T follicular helper cell (primary cell): Measurements from ENCODE around the gene HACL1.
"Not testable (repeated sequence)": the region's sequence is repeated elsewhere in the genome, so short reads cannot be mapped to it uniquely, and the experiment has no call there.

ENCODE experiments used
- DNase-seq: peaks from one replicate; pipeline ENCODE4 v3.0.0-alpha.2; 2020; ENCODE audit warnings: low read depth

Gene HACL1

DNA sequence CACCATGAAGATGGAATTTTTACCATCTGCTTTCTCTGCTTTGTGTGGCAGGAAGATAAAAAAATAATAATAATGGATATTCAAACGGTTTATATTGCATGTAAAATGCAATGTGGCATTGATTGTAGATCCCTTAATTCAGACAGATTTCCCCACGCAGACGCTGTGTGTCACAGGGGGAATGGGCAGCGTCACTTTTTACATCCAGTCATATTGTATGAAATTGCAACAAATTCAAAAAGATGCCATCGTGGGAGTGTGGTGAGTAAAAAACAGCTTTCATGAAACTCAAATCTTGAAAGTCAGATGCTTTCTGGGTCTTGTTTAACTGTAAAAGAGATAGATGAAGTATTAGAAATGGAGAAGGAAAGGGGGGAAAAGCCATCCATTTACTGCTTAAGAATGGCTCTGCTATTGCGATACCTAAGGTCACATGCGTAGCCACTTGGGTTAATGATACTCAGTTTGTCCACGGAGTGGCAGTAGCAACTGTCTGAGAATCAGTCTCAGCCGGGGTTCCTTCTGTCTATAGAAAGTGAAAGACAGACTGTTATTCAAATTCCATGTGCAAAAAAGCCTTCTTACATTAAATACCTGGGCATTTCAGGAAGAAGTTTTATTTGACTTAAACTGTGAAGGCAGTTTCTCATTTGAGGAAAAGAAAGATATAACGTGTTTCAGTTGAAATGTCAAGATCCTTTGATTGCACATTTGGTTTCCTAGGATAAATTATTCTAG is 28.7 kb upstream of the HACL1 start:
- DNase-seq = peak; percentile 43

- no peak for DNase-seq
These were observed 27.6 kb upstream of the HACL1 start for GRCh38 chr3:15628967-15629366.

DNA sequence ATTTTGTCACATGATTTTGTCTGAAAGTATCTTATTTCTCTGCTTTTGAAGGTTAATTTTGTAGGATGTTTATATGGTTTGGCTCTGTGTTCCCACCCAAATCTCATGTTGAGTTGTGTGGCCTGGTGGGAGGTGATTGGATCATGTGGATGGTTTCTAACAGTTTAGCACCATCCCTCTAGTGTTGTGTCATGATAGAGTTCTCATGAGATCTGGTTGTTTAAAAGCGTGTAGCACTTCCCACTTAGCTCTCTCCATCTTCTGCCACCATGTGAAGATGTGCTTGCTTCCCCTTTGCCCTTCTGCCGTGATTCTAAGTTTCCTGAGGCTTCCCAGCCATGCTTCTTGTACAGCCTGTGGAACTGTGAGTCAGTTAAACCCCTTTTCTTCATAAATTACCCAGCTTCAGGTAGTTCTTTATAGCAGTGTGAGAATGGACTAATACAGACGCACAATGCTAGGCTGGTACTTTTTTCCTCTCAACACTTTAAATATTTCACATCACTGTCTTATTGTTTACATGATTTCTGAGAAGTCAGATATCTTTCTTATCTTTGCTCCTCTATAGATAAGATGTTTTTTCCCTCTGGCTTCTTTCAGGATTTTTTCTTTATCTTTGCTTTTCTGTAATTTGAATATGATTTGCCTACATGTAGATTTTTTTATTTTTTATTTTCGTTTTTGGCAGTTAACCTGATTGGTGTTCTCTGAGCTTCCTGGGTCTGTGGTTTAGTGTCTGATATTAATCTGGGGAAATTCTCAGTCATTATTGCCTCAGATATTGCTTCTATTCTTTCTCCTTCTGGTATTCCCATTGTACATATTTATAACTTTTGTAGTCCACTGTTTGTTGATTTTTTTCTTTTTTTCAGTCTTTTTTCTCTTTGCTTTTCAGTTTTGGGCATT is 22.4 kb upstream of the HACL1 start:
- DNase-seq = no peak

DNA sequence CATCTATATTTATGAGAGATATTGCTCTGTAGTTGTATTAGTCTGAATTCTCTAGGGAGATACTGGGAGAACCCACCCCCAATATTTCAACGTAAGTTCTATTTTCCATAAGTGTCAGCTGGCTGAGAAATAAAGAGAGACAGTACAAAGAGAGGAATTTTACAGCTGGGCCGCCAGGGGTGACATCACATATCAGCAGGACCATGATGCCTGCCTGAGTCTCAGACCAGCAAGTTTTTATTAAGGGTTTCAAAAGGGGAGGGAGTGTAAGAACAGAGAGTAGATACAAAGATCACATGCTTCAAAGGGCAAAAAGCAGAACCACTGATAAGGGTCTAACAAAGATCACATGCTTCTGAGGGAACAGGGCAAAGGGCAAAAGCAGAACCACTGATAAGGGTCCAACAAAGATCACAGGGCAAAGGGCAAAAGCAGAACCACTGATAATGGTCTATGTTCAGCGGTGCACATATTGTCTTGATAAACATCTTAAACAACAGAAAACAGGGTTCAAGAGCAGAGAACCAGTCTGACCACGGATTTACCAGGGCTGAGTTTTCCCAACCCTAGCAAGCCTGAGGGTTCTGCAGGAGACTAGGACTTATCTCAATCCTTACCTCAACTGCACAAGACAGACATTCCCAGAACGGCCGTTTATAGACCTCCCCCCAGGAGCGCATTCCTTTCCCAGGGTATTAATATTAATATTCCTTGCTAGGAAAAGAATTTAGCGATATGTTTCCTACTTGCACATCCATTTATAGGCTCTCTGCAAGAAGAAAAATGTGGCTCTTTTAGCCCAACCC is 18.5 kb upstream of the HACL1 start:
- DNase-seq = not testable (repeated sequence)

DNA sequence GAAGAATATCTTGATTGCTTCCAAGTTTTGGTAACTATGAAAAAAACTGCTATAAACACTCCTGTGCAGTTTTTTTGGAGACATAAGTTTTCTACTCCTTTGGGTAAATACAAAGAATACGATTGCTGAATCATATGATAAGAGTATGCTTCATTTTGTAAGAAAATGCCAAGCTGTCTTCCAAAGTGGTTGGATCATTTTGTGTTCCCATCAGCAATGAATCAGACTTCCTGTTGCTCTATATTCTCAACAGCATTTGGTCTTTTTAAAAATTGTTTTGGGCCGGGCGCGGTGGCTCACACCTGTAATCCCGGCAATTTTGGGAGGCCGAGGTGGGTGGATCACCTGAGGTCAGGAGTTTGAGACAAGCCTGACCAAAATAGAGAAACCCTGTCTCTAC is 14.7 kb upstream of the HACL1 start:
- DNase-seq = no peak

DNA sequence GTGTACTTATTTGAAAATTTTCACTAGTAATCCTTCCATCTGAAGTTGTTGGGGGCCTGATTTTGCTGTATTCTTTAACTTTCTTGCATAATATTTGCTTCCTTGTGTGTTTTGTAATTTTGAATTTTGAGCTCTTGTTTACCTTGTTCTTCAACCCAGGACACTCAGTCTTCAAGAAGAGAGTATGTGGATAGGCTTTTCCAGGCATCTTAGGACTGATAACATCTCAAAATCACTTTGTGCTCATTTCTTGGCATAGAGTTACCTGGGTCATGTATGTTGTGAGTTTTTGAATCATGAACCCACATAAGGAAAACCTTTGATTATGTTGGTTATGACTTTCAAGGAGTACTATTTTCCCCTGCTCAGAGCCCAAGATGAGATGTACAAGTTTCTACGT is 13.6 kb upstream of the HACL1 start:
- DNase-seq = no peak

DNA sequence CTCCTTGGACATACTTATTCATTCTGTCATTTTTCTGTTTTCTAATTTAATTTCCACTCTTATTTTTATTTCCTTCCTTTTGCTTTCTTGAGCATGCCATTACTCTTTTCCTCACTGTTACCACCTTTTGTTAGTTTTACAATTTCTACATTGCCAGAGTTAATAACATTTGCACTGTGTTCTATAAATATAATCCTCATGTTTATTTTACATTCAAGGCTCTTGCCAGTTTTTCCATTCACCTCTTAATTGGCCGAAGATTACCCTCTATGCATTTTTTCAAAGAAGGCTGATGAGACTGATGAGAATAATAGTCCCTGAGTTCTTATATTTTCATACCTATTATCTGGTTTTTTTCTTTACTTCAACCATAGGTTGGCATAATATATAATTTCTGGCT is 10.6 kb upstream of the HACL1 start:
- DNase-seq = no peak

- DNase-seq = no peak
These were observed 9.6 kb upstream of the HACL1 start for GRCh38 chr3:15611018-15611417.

- no peak for DNase-seq
These were observed 8.9 kb upstream of the HACL1 start for GRCh38 chr3:15610082-15610759.

DNA sequence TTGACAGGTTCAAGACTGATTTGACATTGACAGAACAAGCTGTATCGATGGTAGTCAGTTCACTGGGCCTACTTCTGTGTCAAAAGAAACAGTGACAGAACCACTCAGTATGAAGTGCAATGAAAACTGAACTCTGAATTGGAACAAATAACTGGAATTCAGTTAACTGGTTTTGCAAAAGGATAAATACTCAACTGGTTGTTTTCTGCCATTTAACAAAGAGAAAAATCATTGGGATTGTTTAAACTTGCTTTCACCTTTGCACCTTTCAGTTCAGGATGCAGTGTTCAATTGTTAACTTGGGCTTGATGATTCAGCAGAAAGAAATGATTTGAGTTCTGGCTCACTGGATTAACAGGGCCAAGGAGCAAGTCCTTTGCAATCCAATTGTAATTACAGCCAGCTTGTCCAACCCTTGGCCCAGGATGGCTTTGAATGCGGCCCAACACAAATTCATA is 5.1 kb upstream of the HACL1 start:
- no peak for DNase-seq

GRCh38 chr3:15604584-15604983 is 3.2 kb upstream of the HACL1 start:
- DNase-seq = not testable (repeated sequence)

DNA sequence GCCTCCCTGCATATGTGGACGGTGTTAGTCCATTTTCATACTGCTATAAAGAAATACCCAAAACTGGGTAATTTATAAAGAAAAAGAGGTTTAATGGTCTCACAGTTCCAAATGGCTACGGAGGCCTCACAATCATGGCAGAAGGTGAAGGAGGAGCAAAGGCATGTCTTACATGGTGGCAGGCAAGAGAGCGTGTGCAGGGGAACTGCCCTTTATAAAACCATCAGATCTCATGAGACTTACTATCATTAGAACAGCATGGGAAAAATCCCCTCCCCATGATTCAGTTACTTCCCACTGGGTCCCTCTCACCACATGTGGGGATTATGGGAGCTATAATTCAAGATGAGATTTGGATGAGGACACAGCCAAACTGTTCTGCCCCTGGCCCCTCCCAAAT is 1.4 kb upstream of the HACL1 start:
- DNase-seq = not testable (repeated sequence)

- no peak for DNase-seq
These were observed 772 bp upstream of the HACL1 start for GRCh38 chr3:15602146-15602536.

GRCh38 chr3:15601046-15601398 is 347 bp downstream of the HACL1 start:
- no peak for DNase-seq

DNA sequence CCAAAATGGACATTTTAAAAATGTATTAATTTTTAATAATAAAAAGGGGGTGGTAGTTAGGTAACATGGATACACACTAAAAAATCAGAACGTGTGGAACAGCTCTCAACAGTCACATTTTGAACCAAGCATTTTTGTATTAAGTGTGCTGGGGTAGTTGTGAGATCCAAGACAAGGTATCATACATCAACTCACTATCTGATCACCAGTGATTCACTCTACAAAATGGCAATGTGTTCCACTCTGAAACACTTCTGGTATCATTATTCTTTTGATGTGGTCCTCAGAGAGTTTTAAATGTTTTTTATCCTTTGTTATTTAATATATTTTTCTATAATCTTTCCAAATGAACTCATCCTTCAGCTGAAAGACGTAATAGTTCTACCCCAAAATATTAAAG is 5.4 kb downstream of the HACL1 start:
- DNase-seq = no peak

GRCh38 chr3:15592968-15593367 is 8.4 kb downstream of the HACL1 start:
- DNase-seq = no peak

DNA sequence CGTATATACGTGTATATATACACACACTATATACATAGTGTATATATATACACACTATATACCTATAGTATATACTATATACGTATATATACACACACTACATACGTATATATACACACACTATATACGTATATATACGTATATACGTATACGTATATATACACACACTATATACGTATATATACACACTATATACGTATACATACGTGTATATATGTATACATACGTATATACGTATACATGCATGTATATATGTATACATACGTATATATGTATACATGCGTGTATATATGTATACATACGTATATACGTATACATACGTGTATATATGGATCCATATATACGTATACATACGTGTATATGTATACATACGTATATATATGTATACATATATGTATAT is 9.4 kb downstream of the HACL1 start:
- DNase-seq = no peak

GRCh38 chr3:15591242-15591641 is 10.1 kb downstream of the HACL1 start:
- no peak for DNase-seq

GRCh38 chr3:15585111-15585845 is 16.1 kb downstream of the HACL1 start:
- DNase-seq = no peak

GRCh38 chr3:15581471-15582394 is 19.6 kb downstream of the HACL1 start:
- no peak for DNase-seq
